MM.1S (cell line): ENCODE data around the gene GDPD5.

ENCODE experiments used
- DNase-seq: peaks from one replicate; pipeline ENCODE4 v3.0.0-alpha.2; 2015
- H2AFZ ChIP-seq: fragments of 300-600 bp; sonication (generic); 2 replicates; pipeline ENCODE4 v1.6.0; 2016; ENCODE audit warnings: antibody characterized with exemption, low read length
- H3F3A ChIP-seq: fragments of 300-600 bp; sonication (generic); 2 replicates; pipeline ENCODE4 v1.6.1; 2016; ENCODE audit warnings: mild to moderate bottlenecking, antibody characterized with exemption, low read length, moderate library complexity, mixed read lengths; ENCODE audit not compliant: insufficient read depth
- H3K27ac ChIP-seq: fragments of 300-600 bp; sonication (generic); 2 replicates; pipeline ENCODE4 v1.5.1; 2016; ENCODE audit warnings: mild to moderate bottlenecking, low read length
- H3K27me3 ChIP-seq: fragments of 300-600 bp; sonication (generic); replicated peaks from 2 replicates; pipeline ENCODE4 v1.6.0; 2016; ENCODE audit warnings: low read length; ENCODE audit not compliant: insufficient read depth
- H3K36me3 ChIP-seq: fragments of 300-600 bp; sonication (generic); replicated peaks from 2 replicates; pipeline ENCODE4 v1.6.1; 2016; ENCODE audit warnings: mild to moderate bottlenecking, low read length, mixed read lengths; ENCODE audit not compliant: insufficient read depth
- H3K4me1 ChIP-seq: fragments of 300-600 bp; sonication (generic); 2 replicates; pipeline ENCODE4 v1.6.1; 2016; ENCODE audit warnings: low read length, mixed read lengths
- H3K4me2 ChIP-seq: fragments of 300-600 bp; sonication (generic); 2 replicates; pipeline ENCODE4 v1.6.0; 2016; ENCODE audit warnings: low read depth, low read length
- H3K4me3 ChIP-seq: fragments of 300-600 bp; sonication (generic); 2 replicates; pipeline ENCODE4 v1.5.1; 2016; ENCODE audit warnings: low read length, mixed read lengths
- H3K79me2 ChIP-seq: fragments of 300-600 bp; sonication (generic); 2 replicates; pipeline ENCODE4 v1.6.1; 2016; ENCODE audit warnings: mixed run types, low read length, mixed read lengths
- H3K9ac ChIP-seq: fragments of 300-600 bp; sonication (generic); 2 replicates; pipeline ENCODE4 v1.6.1; 2016; ENCODE audit warnings: low read length, mixed read lengths
- H3K9me2 ChIP-seq: fragments of 300-600 bp; sonication (generic); replicated peaks from 2 replicates; pipeline ENCODE4 v1.6.1; 2016; ENCODE audit warnings: mild to moderate bottlenecking, low read length, mixed read lengths; ENCODE audit not compliant: insufficient read depth
- H3K9me3 ChIP-seq: fragments of 300-600 bp; sonication (generic); replicated peaks from 2 replicates; pipeline ENCODE4 v1.6.1; 2016; ENCODE audit warnings: mild to moderate bottlenecking, low read length, mixed read lengths; ENCODE audit not compliant: insufficient read depth
- H4K20me1 ChIP-seq: fragments of 300-600 bp; sonication (generic); 2 replicates; pipeline ENCODE4 v1.6.1; 2016; ENCODE audit warnings: mild to moderate bottlenecking, low read length, moderate library complexity, mixed read lengths; ENCODE audit not compliant: insufficient read depth
- EZH2 ChIP-seq: fragments of 300-600 bp; sonication (generic); optimal IDR thresholded peaks from 2 replicates; pipeline ENCODE3; 2017; ENCODE audit warnings: low read depth, mild to moderate bottlenecking, antibody characterized with exemption, low read length, mixed read lengths
- EZH2phosphoT487 ChIP-seq: fragments of 300-600 bp; sonication (generic); IDR thresholded peaks from 2 replicates; pipeline ENCODE4 v1.6.1; 2018; ENCODE audit warnings: antibody characterized with exemption, low read length
- TF ChIP-seq, protein P1 (sequence below): fragments of 300-600 bp; sonication (generic); IDR thresholded peaks from 2 replicates; pipeline ENCODE4 v1.5.1; 2016; ENCODE audit warnings: antibody characterized with exemption, low read length, mixed read lengths

The GDPD5 gene

DNA sequence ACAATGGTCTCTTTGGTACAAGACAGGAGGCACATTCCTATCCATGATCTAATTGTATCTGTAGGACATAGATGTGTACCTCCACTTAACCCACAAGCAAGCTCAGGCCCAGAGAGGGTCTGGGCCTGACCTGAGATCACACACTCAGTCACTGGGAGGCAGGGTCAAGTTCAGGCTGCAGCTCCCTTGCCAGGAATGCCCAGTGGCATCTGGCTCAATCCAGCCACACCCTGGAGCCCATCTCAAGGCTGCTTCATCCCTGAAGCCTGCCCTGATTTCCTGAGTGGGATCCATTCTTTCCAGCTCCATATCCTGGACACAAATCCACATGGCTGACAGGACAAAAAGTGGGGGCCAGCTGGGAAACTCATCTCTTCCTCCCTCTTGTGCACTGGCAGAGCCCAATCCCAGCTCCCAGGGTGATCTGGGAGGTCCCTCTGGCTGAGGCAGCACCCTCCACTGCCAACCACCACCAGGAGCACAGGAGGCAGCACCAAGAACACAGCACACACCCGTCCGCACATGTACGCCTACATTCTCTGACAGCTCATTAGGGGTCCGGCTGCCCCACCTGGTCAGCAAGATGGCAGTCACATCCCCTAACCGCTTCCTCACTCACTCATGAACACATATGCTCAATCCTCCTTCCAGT is 53.5 kb downstream of the GDPD5 start:
- Histone ChIP-seq H3K4me3 (no peak overlapping the region), H3K9me2 (no peaks in the 10 kb centered on the region), H3K4me1 (no peaks in the 10 kb centered on the region), H3K9ac (no peak overlapping the region), H2AFZ (no peak overlapping the region), H3K27me3 (peaks cover 18% of the 10 kb centered on the region; the same call in 1 of the 2 replicates), H4K20me1 (no peaks in the 10 kb centered on the region), H3K9me3 (no peaks in the 10 kb centered on the region), H3F3A (no peaks in the 10 kb centered on the region), H3K79me2 (no peaks in the 10 kb centered on the region), H3K4me2 (no peak overlapping the region), H3K27ac (no peak overlapping the region), H3K36me3 (no peaks in the 10 kb centered on the region)
- DNase-seq, result no peak
- no peak for TF ChIP-seq EZH2phosphoT487
- TF ChIP-seq EZH2, result no peak
- TF ChIP-seq, protein P1, sequence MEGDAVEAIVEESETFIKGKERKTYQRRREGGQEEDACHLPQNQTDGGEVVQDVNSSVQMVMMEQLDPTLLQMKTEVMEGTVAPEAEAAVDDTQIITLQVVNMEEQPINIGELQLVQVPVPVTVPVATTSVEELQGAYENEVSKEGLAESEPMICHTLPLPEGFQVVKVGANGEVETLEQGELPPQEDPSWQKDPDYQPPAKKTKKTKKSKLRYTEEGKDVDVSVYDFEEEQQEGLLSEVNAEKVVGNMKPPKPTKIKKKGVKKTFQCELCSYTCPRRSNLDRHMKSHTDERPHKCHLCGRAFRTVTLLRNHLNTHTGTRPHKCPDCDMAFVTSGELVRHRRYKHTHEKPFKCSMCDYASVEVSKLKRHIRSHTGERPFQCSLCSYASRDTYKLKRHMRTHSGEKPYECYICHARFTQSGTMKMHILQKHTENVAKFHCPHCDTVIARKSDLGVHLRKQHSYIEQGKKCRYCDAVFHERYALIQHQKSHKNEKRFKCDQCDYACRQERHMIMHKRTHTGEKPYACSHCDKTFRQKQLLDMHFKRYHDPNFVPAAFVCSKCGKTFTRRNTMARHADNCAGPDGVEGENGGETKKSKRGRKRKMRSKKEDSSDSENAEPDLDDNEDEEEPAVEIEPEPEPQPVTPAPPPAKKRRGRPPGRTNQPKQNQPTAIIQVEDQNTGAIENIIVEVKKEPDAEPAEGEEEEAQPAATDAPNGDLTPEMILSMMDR, result no peak

DNA sequence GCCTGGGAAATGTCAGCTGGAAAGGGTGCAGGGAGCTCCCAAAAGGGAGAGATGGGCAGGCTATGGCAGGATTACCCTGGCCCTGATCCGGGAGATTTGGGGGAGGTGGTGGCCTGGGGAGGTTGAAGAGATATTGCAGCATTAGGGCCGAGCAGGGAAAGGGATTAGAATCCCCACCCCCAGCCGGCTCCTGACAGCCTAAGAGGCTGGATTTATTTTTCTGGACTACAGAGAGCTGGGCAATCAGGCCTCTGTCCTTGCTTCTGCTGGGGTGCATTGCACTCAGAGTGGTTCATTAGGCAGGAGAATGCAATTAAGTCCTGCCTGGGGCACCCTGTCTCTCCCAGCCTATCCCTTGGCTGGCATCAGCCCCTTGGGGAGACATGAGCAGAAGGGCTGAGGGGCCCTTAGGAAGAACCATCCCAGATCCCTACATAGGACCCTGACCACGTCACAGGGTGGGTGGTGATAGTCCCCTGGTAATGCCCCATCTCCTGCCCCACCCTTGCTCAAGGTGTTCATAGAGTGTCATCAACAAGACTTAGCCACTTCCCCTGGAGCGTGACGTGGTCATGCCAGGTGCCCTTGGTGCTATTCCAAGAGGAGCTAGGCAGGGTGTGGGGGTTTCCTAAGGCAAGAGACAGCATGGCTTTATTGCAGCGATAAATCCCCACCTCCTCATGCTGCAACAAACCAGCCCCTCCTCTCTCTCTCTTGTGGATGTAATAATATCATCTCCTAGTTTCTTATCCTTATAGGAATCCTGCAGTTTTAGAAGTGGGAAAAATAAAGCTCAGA is 54.4 kb downstream of the GDPD5 start:
- no peak overlapping the region for H3K4me3 ChIP-seq
- no peaks in the 10 kb centered on the region for H3K36me3 ChIP-seq
- TF ChIP-seq, protein P1, result no peak
- no peak for TF ChIP-seq EZH2
- H4K20me1 ChIP-seq, result no peaks in the 10 kb centered on the region
- H3K79me2 ChIP-seq, result no peaks in the 10 kb centered on the region
- H3K4me1 ChIP-seq, result no peaks in the 10 kb centered on the region
- H3K9me3 ChIP-seq, result no peaks in the 10 kb centered on the region
- no peak for DNase-seq
- no peak overlapping the region for H2AFZ ChIP-seq
- H3K4me2 ChIP-seq, result no peak overlapping the region
- no peaks in the 10 kb centered on the region for H3K9me2 ChIP-seq
- H3K27me3 ChIP-seq, result peaks cover 18% of the 10 kb centered on the region; the same call in 1 of the 2 replicates
- H3K27ac ChIP-seq, result no peak overlapping the region
- no peaks in the 10 kb centered on the region for H3F3A ChIP-seq
- H3K9ac ChIP-seq, result no peak overlapping the region

DNA sequence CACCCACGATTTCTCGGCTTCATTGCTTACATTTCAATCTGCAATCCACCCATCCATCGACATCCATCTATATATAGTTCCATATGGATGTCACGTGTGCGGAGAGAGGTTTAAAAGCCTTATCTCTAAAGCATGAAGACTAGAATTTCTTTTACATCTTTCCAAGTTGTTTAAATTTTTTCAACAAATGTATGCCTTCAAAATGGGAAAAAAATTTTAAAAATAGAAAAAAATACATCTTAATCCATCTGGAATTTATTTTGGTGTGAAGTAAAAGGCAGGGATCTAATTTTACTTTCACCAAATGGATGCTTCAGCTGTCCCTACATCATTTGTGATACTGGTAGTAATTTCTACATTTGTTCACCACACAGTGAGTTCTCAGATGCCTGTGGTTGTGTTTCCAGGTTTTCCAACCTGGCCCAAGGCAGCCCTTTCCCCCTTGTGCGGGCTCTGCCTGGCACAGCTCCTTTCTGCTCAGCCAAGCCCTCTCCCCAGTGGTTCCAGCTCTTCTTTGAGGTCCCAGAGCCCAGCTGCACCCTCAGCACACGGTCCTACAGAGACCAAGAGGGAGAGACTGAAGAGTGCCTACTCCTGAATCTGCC is 55.2 kb downstream of the GDPD5 start:
- no peak overlapping the region for H3K4me2 ChIP-seq
- TF ChIP-seq EZH2, result no peak
- TF ChIP-seq, protein P1, result no peak
- TF ChIP-seq EZH2phosphoT487, result no peak
- H3K36me3 ChIP-seq, result no peaks in the 10 kb centered on the region

More for the DNA sequence above, 55.2 kb downstream of the GDPD5 start:
- H3K27me3 ChIP-seq, result peaks cover 18% of the 10 kb centered on the region; the same call in 1 of the 2 replicates
- no peak overlapping the region for H3K27ac ChIP-seq
- H3K9me2 ChIP-seq, result no peaks in the 10 kb centered on the region
- no peaks in the 10 kb centered on the region for H3K79me2 ChIP-seq
- no peaks in the 10 kb centered on the region for H4K20me1 ChIP-seq
- no peaks in the 10 kb centered on the region for H3K4me1 ChIP-seq
- H3F3A ChIP-seq, result no peaks in the 10 kb centered on the region
- H2AFZ ChIP-seq, result no peak overlapping the region
- H3K4me3 ChIP-seq, result no peak overlapping the region
- H3K9me3 ChIP-seq, result no peaks in the 10 kb centered on the region
- no peak overlapping the region for H3K9ac ChIP-seq
- no peak for DNase-seq
